Temporal lobe (tissue), 2 donors: Measurements from ENCODE around the gene ZFHX3. TPM values are rescaled to one million over a fixed set of nuclear protein-coding genes. Genes with fewer than 3 reads are reported as not detected.

ENCODE experiments used
- small RNA-seq: library from RNA; depleted of rRNA; stranded (forward); fragments of <200 nt; gene quantifications from one replicate; pipeline ENCODE3, GENCODE V24; 2014; ENCODE audit warnings: low replicate concordance
- total RNA-seq: library from RNA; depleted of rRNA; stranded (reverse); fragments of >200 nt; gene quantifications from one replicate; pipeline ENCODE4 v1.2.3, GENCODE V29; 2014

Gene ZFHX3
- total RNA-seq, 1 donor from 2014 or later, result 4.7 TPM

Small RNA genes lying within 50 kb of the gene (small RNA-seq; reads per million reads assigned to genes)
- gene AC002044.1 (not detected), gene RNU7-71P (not detected)
